IMR-90 (cell line): ENCODE results near the gene PRKCA. TPM values are rescaled to one million over a fixed set of nuclear protein-coding genes. Genes with fewer than 3 reads are reported as not detected.

Source experiments
- ATAC-seq: fragments of 200-7000 bp; cut with Tn5 transposase; 2 replicates; pipeline ENCODE4 v1.9.1; 2020; ENCODE audit warnings: low read depth, mild to moderate bottlenecking, moderate library complexity
- BruUV-seq: library from RNA; stranded (reverse); fragments of 400-500 nt; replicated peaks from 2 replicates; lab custom pipeline; 2021; lab: Mats Ljungman, UMichigan
- CTCF ChIA-PET: fragments of 300-600 bp; formaldehyde crosslinking; extraction: SDS; loops from one replicate; lab custom pipeline; 2021; ENCODE audit warnings: antibody characterized with exemption; lab: Yijun Ruan, JAX
- POLR2A ChIA-PET: fragments of 300-600 bp; sonication (Branson Sonifier 250); formaldehyde crosslinking; loops from one replicate; lab custom pipeline; 2022; ENCODE audit warnings: antibody characterized with exemption; ENCODE audit not compliant: unreplicated experiment; lab: Charles Lee
- DNase-seq: peaks from one replicate; pipeline ENCODE4 v3.0.0; 2013
- H2AFZ ChIP-seq: replicated peaks from 2 replicates; pipeline ENCODE3; 2013; ENCODE audit warnings: low read length, mild to moderate bottlenecking; ENCODE audit not compliant: poor library complexity
- H2AK5ac ChIP-seq: 2 replicates; pipeline ENCODE4 v1.6.1; 2013; ENCODE audit warnings: low read depth, low read length, inconsistent platforms
- H2AK9ac ChIP-seq: replicated peaks from 2 replicates; pipeline ENCODE3; 2013; ENCODE audit warnings: mild to moderate bottlenecking, low read depth, low read length, moderate library complexity; ENCODE audit not compliant: poor library complexity
- H2BK120ac ChIP-seq: 2 replicates; pipeline ENCODE4 v1.6.1; 2013; ENCODE audit warnings: low read depth, low read length, inconsistent platforms
- H2BK15ac ChIP-seq: 3 replicates; pipeline ENCODE4 v1.6.1; 2013; ENCODE audit warnings: low read depth, low read length, inconsistent platforms
- H2BK20ac ChIP-seq: 2 replicates; pipeline ENCODE4 v1.6.1; 2013; ENCODE audit warnings: low read depth, mild to moderate bottlenecking, inconsistent platforms, low read length, moderate library complexity
- H2BK5ac ChIP-seq: 2 replicates; pipeline ENCODE4 v1.6.1; 2013; ENCODE audit warnings: mild to moderate bottlenecking, low read depth, low read length, inconsistent platforms; ENCODE audit not compliant: poor library complexity, severe bottlenecking
- H3K14ac ChIP-seq: replicated peaks from 2 replicates; pipeline ENCODE4 v1.6.1; 2013; ENCODE audit warnings: low read depth, low read length, inconsistent platforms
- H3K18ac ChIP-seq: 2 replicates; pipeline ENCODE4 v1.6.1; 2013; ENCODE audit warnings: low read depth, low read length, control low read depth
- H3K23ac ChIP-seq: 2 replicates; pipeline ENCODE4 v1.6.1; 2013; ENCODE audit warnings: low read depth, low read length, inconsistent platforms
- H3K27ac ChIP-seq: 2 replicates; pipeline ENCODE4 v1.5.1; 2013; ENCODE audit warnings: mild to moderate bottlenecking, control low read depth, low read length; ENCODE audit not compliant: insufficient read depth
- H3K27me3 ChIP-seq: 2 replicates; pipeline ENCODE4 v1.6.1; 2013; ENCODE audit warnings: low read length; ENCODE audit not compliant: control insufficient read depth, insufficient read depth
- H3K36me3 ChIP-seq: 2 replicates; pipeline ENCODE4 v1.6.1; 2013; ENCODE audit warnings: low read length, mixed read lengths; ENCODE audit not compliant: control insufficient read depth, insufficient read depth
- H3K4ac ChIP-seq: 2 replicates; pipeline ENCODE4 v1.6.1; 2013; ENCODE audit warnings: low read depth, low read length, inconsistent platforms
- H3K4me1 ChIP-seq: 2 replicates; pipeline ENCODE4 v1.6.1; 2013; ENCODE audit warnings: low read length, mixed read lengths; ENCODE audit not compliant: control insufficient read depth, insufficient read depth
- H3K4me2 ChIP-seq: 2 replicates; pipeline ENCODE4 v1.6.1; 2013; ENCODE audit warnings: low read depth, mild to moderate bottlenecking, control low read depth, low read length, moderate library complexity
- H3K4me3 ChIP-seq: 2 replicates; pipeline ENCODE4 v1.5.1; 2013; ENCODE audit warnings: low read depth, mild to moderate bottlenecking, control low read depth, low read length, moderate library complexity; ENCODE audit not compliant: insufficient read depth
- H3K56ac ChIP-seq: 2 replicates; pipeline ENCODE4 v1.6.1; 2013; ENCODE audit warnings: low read length, inconsistent platforms; ENCODE audit not compliant: insufficient read depth; ENCODE audit errors: extremely low read depth
- H3K79me1 ChIP-seq, 2 experiments: 2 replicates each; pipeline ENCODE4 v1.6.1; 2013; ENCODE audit warnings: low read length in 2 of 2, inconsistent platforms in 1 of 2, low read depth in 1 of 2
- H3K9ac ChIP-seq: 2 replicates; pipeline ENCODE4 v1.6.1; 2013; ENCODE audit warnings: low read depth, low read length, control low read depth
- H3K9me1 ChIP-seq: 2 replicates; pipeline ENCODE4 v1.6.1; 2013; ENCODE audit warnings: low read length, inconsistent platforms; ENCODE audit not compliant: insufficient read depth
- H3K9me3 ChIP-seq: 2 replicates; pipeline ENCODE4 v1.6.1; 2013; ENCODE audit warnings: low read length; ENCODE audit not compliant: control insufficient read depth, insufficient read depth
- H4K20me1 ChIP-seq: 2 replicates; pipeline ENCODE4 v1.6.1; 2013; ENCODE audit warnings: low read length, inconsistent platforms; ENCODE audit not compliant: insufficient read depth
- H4K5ac ChIP-seq: 2 replicates; pipeline ENCODE4 v1.6.1; 2013; ENCODE audit warnings: mild to moderate bottlenecking, low read depth, low read length, control low read depth
- H4K8ac ChIP-seq, 2 experiments: 2 replicates each; pipeline ENCODE4 v1.6.1; 2013; ENCODE audit warnings: low read depth in 2 of 2, low read length in 2 of 2, control low read depth in 1 of 2, inconsistent platforms in 1 of 2
- H4K91ac ChIP-seq: 2 replicates; pipeline ENCODE4 v1.6.1; 2013; ENCODE audit warnings: low read depth, low read length, inconsistent platforms; ENCODE audit not compliant: insufficient read depth
- BHLHE40 ChIP-seq: fragments of 150-350 bp; IDR thresholded peaks from 2 replicates; pipeline ENCODE4 v1.6.1; 2016; ENCODE audit warnings: mild to moderate bottlenecking, low read depth, low read length
- CEBPB ChIP-seq: IDR thresholded peaks from 2 replicates; pipeline ENCODE4 v1.6.1; 2012; ENCODE audit warnings: low read depth, low read length, improper control_type of control experiment
- CHD1 ChIP-seq: IDR thresholded peaks from 2 replicates; pipeline ENCODE4 v1.6.1; 2012; ENCODE audit warnings: low read depth, low read length, improper control_type of control experiment
- CTCF ChIP-seq: conservative IDR thresholded peaks from 2 replicates; pipeline ENCODE4 v1.5.1; 2012; ENCODE audit warnings: mild to moderate bottlenecking, low read depth, low read length, improper control_type of control experiment
- ELK1 ChIP-seq: fragments of 150-350 bp; IDR thresholded peaks from 2 replicates; pipeline ENCODE4 v1.6.1; 2016; ENCODE audit warnings: low read depth, mild to moderate bottlenecking, low read length, moderate library complexity, borderline replicate concordance
- FOS ChIP-seq: fragments of 150-350 bp; IDR thresholded peaks from 2 replicates; pipeline ENCODE4 v1.6.1; 2016; ENCODE audit warnings: low read depth, low read length
- MAFK ChIP-seq: IDR thresholded peaks from 2 replicates; pipeline ENCODE4 v1.6.1; 2012; ENCODE audit warnings: low read depth, low read length, improper control_type of control experiment
- MAZ ChIP-seq: IDR thresholded peaks from 2 replicates; pipeline ENCODE4 v1.6.1; 2012; ENCODE audit warnings: low read depth, mild to moderate bottlenecking, low read length, improper control_type of control experiment, moderate library complexity, borderline replicate concordance
- MXI1 ChIP-seq: IDR thresholded peaks from 2 replicates; pipeline ENCODE4 v1.6.1; 2012; ENCODE audit warnings: low read depth, mild to moderate bottlenecking, low read length, moderate library complexity, borderline replicate concordance
- NFE2L2 ChIP-seq: fragments of 150-350 bp; IDR thresholded peaks from 2 replicates; pipeline ENCODE4 v1.6.1; 2016; ENCODE audit warnings: low read depth, mild to moderate bottlenecking, low read length
- POLR2A ChIP-seq: IDR thresholded peaks from 2 replicates; pipeline ENCODE4 v1.6.1; 2012; ENCODE audit warnings: mild to moderate bottlenecking, low read depth, low read length
- RAD21 ChIP-seq: IDR thresholded peaks from 2 replicates; pipeline ENCODE4 v1.6.1; 2012; ENCODE audit warnings: low read length, improper control_type of control experiment
- RCOR1 ChIP-seq: IDR thresholded peaks from 2 replicates; pipeline ENCODE4 v1.6.1; 2012; ENCODE audit warnings: mild to moderate bottlenecking, low read length, improper control_type of control experiment; ENCODE audit not compliant: insufficient replicate concordance
- RFX5 ChIP-seq: IDR thresholded peaks from 2 replicates; pipeline ENCODE4 v1.8.0; 2012; ENCODE audit warnings: low read depth, mild to moderate bottlenecking, low read length, moderate library complexity
- SMC3 ChIP-seq: fragments of 150-350 bp; IDR thresholded peaks from 2 replicates; pipeline ENCODE4 v1.6.1; 2016; ENCODE audit warnings: low read depth, mild to moderate bottlenecking, antibody characterized with exemption, low read length, moderate library complexity
- USF2 ChIP-seq: fragments of 150-350 bp; IDR thresholded peaks from 2 replicates; pipeline ENCODE4 v1.6.1; 2017; ENCODE audit warnings: mild to moderate bottlenecking, antibody characterized with exemption, low read length, low read depth
- WGBS, 2 experiments: methylation state at CpG; one replicate each; pipeline versions ENCODE4 v1.1.5 to v1.1.7; 2013; ENCODE audit warnings: missing lambda C conversion rate in 2 of 2; ENCODE audit not compliant: insufficient read length in 1 of 2; ENCODE audit errors: extremely low coverage in 2 of 2; 5-methylcytosine and 5-hydroxymethylcytosine counted together
- dilution Hi-C: fragments of 300-500 bp; cut with HindIII; formaldehyde crosslinking; loops from one replicate; pipeline ENCODE4 v1.14.3; 2018; ENCODE audit warnings: low sequenced_read_pairs; ENCODE audit not compliant: unreplicated experiment
- in situ Hi-C: fragments of 300-500 bp; cut with MboI; formaldehyde crosslinking; loops from 3 replicates; pipeline ENCODE4 v1.14.3; 2019; ENCODE audit warnings: low sequenced_read_pairs, inconsistent platforms, mixed read lengths
- intact Hi-C: fragments of 100-400 bp; cut with micrococcal nuclease; formaldehyde crosslinking; loops from 2 replicates; pipeline ENCODE4 v1.10.0; 2022
- polyA plus RNA-seq, 3 experiments: library from polyadenylated mRNA; depleted of rRNA; stranded (reverse); fragments of >200 nt; gene quantifications; 2 replicates each; pipeline ENCODE4 v1.2.3, GENCODE V29; 2012; ENCODE audit warnings: low replicate concordance in 1 of 3
- total RNA-seq: library from RNA; depleted of rRNA; stranded (reverse); fragments of >200 nt; gene quantifications from 2 replicates; pipeline ENCODE4 v1.2.3, GENCODE V29; 2012

PRKCA gene
- total and polyA plus RNA-seq, 2 of the 4 experiments (the other 2 are of a cell fraction): 31.0 to 46.0 TPM

GRCh38 chr17:66811683-66812054 lies 509.3 kb downstream of the PRKCA start:
- no peak overlapping the region for H3K14ac ChIP-seq
- no peak overlapping the region for H2AFZ ChIP-seq
- no peak overlapping the region for H2BK5ac ChIP-seq
- H3K9me1 ChIP-seq: no peaks in the 10 kb centered on the region
- intact Hi-C loops: no loop called here
- H3K9me3 ChIP-seq: no peaks in the 10 kb centered on the region
- H4K20me1 ChIP-seq: no peaks in the 10 kb centered on the region; the same call in 1 of the 2 replicates
- no peak overlapping the region for H2BK15ac ChIP-seq
- in situ Hi-C loops: no loop called here
- no peak overlapping the region for H3K4ac ChIP-seq
- H2BK120ac ChIP-seq: no peak overlapping the region
- no peak overlapping the region for H3K27ac ChIP-seq
- H2AK5ac ChIP-seq: no peak overlapping the region
- H3K27me3 ChIP-seq: no peaks in the 10 kb centered on the region
- no peak overlapping the region for H3K4me2 ChIP-seq
- POLR2A ChIA-PET: no interaction called here
- H2AK9ac ChIP-seq: no peak overlapping the region
- CTCF ChIA-PET: interaction anchor here (0.6 kb wide), 1 partner anchor 48 kb away, joined by 3 read pairs; no protein-coding TSS in a partner anchor
- H4K91ac ChIP-seq: no peak overlapping the region
- H3K9ac ChIP-seq: no peak overlapping the region
- no peak for TF ChIP-seq RAD21
- no peak for TF ChIP-seq POLR2A
- TF ChIP-seq USF2: no peak
- no peak for TF ChIP-seq SMC3
- no peak for TF ChIP-seq BHLHE40
- no peak for TF ChIP-seq CEBPB
- no peak for TF ChIP-seq ELK1
- no peak for TF ChIP-seq MAZ
- TF ChIP-seq RCOR1: no peak
- TF ChIP-seq MXI1: no peak
- no peak for TF ChIP-seq CHD1
- no peak for TF ChIP-seq NFE2L2
- no peak for TF ChIP-seq MAFK
- TF ChIP-seq RFX5: no peak
- TF ChIP-seq FOS: no peak
- TF ChIP-seq CTCF: no peak
- ATAC-seq: no peak
- no peak overlapping the region for H3K4me3 ChIP-seq
- no peak overlapping the region for H3K23ac ChIP-seq
- no peak overlapping the region for H4K5ac ChIP-seq
- no peak overlapping the region for H2BK20ac ChIP-seq
- BruUV-seq: no TSS peak
- no peak for DNase-seq
- H3K79me1 ChIP-seq: no peaks in the 10 kb centered on the region
- H3K4me1 ChIP-seq: no peaks in the 10 kb centered on the region
- dilution Hi-C loops: no loop called here
- H4K8ac ChIP-seq: no peak overlapping the region
- H3K18ac ChIP-seq: no peak overlapping the region
- H3K56ac ChIP-seq: no peak overlapping the region
- WGBS, 2 experiments: 86% methylated on average over 4 of the region's 9 CpGs; no CpG with 5 or more reads in 1 of the 2 experiments
- H3K36me3 ChIP-seq: no peaks in the 10 kb centered on the region
